GM20431 (cell line): ENCODE results near the gene ANO3.

Experiments used
- in situ Hi-C: fragments of 300-500 bp; cut with MseI, MboI; formaldehyde crosslinking; loops from one replicate; pipeline ENCODE4 v1.15.0; 2020; ENCODE audit warnings: low sequenced_read_pairs; ENCODE audit not compliant: unreplicated experiment

ANO3 gene

GRCh38 chr11:26478710-26479109 lies 146.8 kb downstream of the ANO3 start:
- in situ Hi-C loops, result no loop called here

GRCh38 chr11:26480041-26480440 lies 148.1 kb downstream of the ANO3 start:
- in situ Hi-C loops, result no loop called here

- in situ Hi-C loops, result no loop called here
Observed at GRCh38 chr11:26483108-26483507, 151.2 kb downstream of the ANO3 start.

- in situ Hi-C loops, result no loop called here
Observed at GRCh38 chr11:26490546-26490945, 158.6 kb downstream of the ANO3 start.

DNA sequence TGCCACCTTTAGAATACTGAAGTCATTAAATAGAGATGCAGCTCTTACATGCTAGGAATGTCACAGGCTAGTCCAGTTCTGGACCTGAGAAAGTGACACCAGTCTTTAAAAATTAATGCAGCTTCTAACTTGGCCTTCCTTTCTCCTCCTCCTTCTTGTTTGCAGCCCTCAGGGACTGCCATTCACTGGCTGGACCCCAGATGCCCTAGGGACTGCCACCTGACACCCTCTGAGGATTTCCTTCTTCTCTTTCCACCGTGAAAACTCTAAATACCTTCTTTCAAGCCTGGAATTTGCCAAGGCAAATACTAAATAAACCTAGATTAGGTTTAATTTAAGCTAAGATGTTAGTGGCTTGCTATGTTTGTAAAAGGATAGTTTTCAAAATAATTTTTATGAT lies 161.7 kb downstream of the ANO3 start:
- in situ Hi-C loops, result no loop called here

GRCh38 chr11:26507229-26507628 lies 175.3 kb downstream of the ANO3 start:
- in situ Hi-C loops, result no loop called here

GRCh38 chr11:26510164-26510563 lies 178.2 kb downstream of the ANO3 start:
- in situ Hi-C loops, result no loop called here

DNA sequence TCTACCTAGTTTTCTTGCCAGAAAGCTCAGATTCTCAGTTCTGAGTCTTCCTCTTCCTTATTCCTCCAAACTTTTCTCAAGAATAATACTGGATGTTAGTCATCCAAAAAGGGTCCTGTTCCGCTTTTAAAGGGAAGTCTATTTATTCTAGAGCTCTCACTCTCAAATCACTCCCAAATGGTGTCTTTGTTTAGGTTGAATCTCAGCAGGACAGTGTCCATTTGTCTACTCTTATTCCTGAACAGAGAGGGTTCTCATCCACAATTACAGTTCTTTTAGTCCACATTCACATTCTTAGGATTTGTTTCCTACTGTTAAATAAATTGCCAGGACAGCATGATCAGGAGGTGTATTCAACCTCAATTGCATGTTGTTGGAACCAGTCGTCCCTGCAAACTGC lies 178.8 kb downstream of the ANO3 start:
- in situ Hi-C loops, result no loop called here

- in situ Hi-C loops, result no loop called here
Observed at GRCh38 chr11:26512196-26512595, 180.3 kb downstream of the ANO3 start.

GRCh38 chr11:26519469-26519868 lies 187.5 kb downstream of the ANO3 start:
- in situ Hi-C loops, result no loop called here

- in situ Hi-C loops, result no loop called here
Observed at GRCh38 chr11:26522912-26523610, 191.1 kb downstream of the ANO3 start.

DNA sequence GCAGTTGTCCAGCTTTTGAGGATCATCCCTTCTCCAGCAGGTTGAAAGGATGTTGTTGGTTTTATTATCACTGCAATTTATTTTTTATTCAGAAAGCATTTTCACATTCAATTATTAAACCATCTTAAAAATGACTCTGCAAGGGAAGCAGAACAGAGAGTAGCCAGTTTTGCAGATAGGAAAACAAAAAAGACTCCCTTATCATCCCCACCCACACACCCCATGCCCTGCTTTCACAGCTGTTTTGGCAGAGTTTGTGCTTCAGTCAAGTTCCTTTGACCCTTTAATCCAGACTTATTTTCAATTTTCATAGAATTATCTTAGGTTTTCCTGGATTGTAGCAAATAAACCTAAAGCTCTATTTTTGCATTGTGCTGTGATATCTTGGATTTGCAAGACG lies 195.8 kb downstream of the ANO3 start:
- in situ Hi-C loops, result no loop called here

DNA sequence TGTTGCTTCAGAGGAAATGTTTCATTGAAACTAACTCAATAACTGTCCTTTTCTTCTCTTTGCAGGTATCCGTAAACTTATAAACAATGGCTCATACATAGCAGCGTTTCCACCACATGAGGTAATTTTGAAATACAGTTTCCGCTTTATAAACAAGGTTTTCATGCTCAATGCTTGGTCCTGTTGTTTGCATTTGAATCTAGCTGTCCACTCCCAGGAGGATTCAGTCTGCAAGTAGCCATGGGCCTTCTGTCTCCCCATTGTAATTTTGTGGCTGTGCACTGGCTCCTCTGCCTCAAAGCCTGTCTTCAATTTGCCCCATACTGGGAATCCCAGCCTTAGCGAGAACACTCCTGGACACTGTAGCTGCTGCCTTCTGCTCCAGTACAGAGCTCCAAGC lies 205.4 kb downstream of the ANO3 start:
- in situ Hi-C loops, result no loop called here

GRCh38 chr11:26539517-26539916 lies 207.6 kb downstream of the ANO3 start:
- in situ Hi-C loops, result no loop called here

DNA sequence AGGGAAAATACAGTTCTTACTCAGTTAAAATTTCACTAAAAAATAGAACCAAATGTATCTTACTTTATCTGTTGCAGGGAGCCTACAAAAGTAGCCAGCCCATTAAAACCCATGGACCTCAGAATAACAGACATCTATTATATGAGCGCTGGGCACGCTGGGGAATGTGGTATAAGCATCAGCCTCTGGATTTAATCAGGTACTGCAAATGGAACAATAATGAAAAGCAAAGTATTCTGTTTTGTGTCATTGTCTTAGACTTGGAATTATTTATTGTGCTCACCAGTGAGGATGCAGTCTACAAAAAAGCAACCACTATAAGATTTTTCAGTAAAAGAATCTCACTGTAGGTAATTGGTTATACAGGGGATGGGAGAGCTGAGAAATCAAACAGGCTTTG lies 209.9 kb downstream of the ANO3 start:
- in situ Hi-C loops, result no loop called here

DNA sequence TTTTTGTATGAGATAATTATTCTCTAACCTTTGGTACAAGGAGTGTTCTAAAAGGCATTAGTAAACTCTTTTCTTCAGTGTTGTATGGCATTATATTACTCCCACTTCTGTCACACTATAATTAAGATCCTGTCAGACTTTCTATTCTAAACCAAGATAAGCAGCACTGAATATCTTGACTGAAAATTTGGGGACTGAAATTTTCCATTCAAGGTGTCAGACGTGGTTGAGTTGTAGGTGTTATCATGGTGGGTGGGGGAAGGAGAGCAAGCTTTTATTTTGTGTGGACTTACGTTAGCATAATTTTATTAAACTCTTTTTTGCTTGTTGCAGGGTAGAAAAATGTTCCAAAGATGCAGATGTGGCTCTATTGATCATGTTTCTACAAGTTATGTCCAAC lies 217.2 kb downstream of the ANO3 start:
- in situ Hi-C loops, result no loop called here

DNA sequence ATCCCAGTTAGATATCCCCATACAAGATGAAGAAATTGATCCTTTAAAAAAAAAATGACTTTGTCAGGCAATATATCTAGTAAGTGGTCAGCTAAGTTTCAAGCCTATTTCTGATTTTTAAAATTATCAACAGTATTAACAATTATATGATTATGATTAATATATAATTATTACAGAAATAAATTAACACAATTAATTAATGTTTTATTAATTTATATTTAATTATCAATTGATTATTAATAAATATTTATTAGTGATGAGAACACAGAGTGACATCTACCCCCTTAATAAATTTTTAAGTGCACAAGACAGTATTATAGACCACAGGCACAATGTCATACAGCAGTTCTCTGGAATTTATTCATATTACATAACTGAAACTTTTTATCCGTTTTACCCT lies 218.1 kb downstream of the ANO3 start:
- in situ Hi-C loops, result no loop called here

DNA sequence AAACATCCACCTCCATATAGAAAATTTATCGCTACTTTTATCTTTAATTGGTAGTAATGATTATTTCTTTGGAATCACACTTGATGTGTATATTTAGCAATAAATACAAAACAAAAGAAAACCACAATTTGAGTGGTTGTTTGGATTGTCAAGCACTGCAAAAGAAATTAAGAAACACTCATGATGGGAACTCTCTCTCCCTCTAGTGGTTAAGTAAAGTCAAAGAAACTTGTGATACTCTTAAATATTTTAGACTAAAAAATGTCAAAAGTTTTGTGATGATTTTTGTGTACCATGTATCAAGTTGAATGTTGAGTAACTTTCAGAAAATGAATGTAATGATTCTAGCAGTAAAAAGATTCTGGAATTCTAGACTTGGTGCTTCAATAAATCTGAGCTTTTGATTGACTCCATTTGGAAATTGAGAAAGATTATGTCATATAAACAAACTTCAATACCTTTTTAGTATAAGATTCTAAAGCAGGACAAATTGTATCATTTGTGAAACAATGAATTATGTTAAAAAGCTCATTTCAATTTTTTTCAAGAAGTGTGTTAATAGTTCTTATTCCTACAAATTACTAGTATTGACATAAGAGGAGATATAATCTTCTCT lies 219.4 kb downstream of the ANO3 start:
- in situ Hi-C loops, result no loop called here

- in situ Hi-C loops, result no loop called here
Observed at GRCh38 chr11:26553182-26553581, 221.3 kb downstream of the ANO3 start.

DNA sequence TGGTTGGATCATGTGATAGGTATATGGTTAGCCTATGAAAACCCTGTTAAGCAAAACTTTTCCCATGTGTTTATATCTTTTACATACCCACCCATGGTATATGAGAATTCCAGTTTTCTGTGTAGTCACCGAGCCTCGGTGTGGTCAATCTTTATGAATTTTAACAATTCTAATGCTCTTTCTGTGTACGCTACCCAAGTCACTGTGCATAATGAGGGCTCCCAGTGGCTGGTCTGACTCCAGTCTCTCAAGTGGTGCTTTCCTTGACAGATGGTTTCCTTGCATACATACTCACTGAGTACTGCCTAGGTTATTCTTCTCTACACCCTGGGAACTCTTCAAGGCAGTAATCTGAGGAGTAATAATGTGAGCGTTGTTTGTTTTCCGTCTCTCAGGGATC lies 222.5 kb downstream of the ANO3 start:
- in situ Hi-C loops, result no loop called here

GRCh38 chr11:26556582-26556981 lies 224.7 kb downstream of the ANO3 start:
- in situ Hi-C loops, result no loop called here

- in situ Hi-C loops, result no loop called here
Observed at GRCh38 chr11:26557666-26558065, 225.7 kb downstream of the ANO3 start.
